Femur (tissue), 1 donor: ENCODE results near the gene ST6GALNAC5.

Source experiments
- DNase-seq: peaks from one replicate; pipeline ENCODE4 v3.0.0-alpha.2; 2017

The ST6GALNAC5 gene

DNA sequence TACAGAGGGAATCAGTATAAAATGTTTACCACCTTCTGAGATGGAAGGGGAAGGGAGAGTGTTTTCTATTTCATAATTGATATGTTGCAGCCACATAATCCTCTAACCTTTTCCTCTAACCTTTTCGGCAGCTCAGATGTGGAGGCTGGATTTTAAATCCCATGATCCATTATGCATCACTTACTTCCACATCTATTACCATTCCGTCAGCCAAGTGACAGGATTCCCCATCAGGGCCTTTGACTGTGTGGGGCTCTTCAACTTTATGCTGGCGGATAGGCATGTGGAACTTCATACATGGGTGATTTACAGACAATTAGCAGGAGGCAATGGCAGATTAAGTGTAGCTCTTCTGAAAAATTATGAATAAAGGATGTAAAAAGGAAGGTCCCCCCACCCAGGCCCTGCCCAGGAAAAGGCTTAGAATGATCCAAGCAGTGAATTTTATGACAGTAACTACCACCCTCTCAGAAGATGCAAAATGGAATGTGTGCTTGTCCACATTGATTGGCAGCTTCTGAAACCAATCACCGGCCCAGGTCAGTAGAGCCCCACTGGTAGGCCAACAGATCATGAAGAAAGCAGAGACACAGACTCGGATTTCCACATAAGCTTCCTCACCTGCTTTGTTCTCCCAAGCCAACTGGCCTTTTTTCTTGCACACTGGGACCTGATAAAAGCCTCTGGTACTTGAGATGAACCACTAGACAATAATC lies 147.0 kb downstream of the ST6GALNAC5 start:
- DNase-seq = no peak

DNA sequence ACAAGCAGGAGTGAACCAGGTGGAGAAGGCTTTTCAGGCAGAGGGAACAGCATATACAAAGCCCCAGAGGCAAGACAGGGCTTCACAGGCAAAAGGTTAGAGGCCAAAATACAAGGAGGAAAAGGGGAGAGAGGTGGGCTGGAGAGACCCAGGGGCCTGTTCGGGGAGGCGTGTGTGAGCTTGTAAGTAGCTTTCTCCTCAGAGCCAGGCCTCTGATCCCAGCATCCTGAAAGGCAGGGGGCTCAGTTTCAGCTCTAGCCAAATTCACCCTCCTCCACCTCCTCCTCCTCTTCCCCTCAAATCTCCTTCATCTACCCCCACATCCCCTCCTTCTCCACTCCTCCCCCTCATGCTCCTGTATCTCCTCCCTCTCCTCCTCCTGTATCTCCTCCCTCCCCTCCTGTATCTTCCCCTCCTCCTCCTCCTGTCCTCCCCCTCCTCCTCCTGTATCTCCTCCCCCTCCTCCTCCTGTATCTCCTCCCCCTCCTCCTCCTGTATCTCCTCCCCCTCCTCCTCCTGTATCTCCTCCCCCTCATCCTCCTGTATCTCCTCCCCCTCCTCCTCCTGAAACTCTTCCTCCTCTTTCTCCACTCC lies 148.6 kb downstream of the ST6GALNAC5 start:
- DNase-seq = no peak

DNA sequence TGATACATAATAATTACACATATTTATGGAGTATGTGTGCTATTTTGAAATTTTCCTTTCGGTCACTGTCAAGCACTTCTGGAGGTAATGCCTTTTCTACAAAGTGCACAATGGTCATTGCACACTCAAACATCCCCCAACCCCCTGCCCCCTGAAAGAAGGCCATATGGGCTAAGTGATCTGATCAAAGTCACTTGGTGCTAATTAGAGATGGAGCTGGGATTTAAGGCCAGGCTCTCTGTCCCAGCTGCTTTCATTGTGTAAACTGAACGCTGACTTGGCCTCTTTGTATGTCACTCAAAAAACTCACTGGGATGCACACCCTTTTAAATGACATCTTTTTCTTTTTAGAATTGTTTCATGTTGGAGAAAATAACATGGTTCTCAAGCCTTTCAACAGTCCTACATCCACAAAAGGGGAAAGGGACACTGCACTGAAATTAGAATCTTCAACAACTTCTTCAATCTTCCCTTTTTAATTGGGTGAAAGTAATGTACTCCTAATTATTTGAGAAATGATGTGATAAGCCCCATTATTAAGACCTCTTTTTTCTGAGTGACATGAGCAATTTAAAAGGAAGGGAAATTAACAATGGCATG lies 149.2 kb downstream of the ST6GALNAC5 start:
- no peak for DNase-seq

DNA sequence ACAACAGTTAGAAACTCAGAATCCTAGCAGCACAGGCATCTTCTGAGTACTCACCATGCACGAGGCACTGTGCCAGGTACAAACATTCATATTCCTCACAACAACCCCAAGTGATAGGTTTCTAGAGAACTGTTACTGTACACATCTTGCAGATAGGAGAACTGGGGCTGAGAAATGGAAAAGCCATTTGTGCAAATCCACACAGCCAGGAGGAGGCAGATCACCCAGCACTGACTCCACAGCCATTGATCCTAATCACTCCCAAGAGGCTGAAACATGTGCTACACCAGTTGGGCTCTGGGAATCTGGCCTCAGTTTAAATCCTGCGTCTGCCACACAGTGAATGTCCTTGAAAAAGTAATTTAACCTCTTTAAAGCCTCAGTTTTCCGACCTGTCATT lies 151.0 kb downstream of the ST6GALNAC5 start:
- no peak for DNase-seq

DNA sequence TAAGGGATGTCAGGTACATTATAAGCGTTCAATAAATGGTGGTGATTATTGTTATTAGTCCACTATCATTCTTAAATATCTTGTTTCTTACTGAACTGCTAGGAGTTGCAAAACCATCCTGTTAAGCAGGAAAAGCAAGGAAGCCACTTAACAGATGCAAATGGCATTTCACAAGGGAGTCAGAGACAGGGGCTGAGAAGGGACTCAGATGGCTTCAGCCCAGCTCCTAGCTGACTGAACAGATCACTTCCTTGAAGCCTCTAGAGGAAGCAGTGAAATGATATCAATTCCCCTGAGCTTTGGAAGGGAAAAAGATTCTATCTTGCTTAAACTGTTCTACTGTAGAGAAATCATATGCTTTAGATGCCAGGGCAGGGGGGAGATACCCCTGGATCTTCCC lies 151.5 kb downstream of the ST6GALNAC5 start:
- no peak for DNase-seq

DNA sequence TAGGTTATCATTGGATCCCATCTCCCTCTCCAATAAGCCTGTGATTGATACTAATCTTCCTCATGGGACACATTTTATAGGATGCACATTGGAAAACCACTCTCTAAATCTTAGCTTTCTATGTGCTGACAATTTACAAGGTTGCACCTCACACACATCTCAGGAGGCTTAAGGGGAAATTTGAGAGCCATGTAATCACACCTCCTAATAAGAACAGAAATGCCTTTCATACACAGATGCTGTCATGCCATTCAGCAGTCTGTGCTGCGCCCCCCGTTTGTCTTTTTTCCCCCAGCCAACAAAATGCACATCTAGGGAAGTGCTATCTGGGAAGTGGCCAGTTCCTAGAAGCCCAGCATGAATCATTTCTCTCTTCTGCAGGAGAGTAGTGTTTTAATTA lies 154.5 kb downstream of the ST6GALNAC5 start:
- no peak for DNase-seq

DNA sequence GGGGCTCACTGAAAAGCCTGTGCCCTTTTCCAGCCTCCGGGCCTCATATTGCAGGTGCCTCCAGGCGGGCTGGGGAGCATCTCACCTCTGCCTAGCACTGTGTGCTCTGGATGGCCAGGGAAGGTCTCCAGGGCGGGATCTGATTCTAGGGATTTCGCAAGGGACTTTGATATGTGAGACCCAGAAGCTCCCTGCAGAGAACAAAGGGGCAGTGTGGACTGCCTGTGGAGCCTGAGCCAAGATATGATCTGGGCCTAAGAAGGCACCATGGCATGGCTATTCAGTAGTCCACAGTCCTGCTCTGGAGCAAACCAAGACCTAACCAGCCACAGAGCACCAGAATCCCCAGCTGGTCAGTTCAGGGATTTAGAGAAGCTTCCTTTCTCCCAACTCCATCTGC lies 157.2 kb downstream of the ST6GALNAC5 start:
- no peak for DNase-seq

DNA sequence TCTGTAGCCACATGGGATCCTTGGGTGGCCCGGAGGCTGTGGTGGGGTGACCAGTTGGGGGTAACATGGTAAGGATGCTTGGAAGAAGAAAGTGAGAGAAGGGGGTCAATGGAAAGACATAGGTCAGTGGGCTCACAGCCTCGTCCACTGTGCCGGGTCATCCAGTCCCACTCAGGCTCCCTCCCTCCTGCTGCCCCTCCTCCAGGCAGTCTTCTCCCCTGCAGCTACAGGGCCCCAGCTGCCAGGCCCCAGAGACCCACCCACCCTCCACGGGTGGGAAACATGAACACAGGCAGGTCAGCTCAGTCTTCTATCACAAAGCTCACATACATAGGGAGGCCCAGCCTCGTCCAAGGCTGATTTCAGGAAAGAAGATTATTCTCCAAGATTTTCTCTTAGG lies 158.3 kb downstream of the ST6GALNAC5 start:
- DNase-seq = no peak

DNA sequence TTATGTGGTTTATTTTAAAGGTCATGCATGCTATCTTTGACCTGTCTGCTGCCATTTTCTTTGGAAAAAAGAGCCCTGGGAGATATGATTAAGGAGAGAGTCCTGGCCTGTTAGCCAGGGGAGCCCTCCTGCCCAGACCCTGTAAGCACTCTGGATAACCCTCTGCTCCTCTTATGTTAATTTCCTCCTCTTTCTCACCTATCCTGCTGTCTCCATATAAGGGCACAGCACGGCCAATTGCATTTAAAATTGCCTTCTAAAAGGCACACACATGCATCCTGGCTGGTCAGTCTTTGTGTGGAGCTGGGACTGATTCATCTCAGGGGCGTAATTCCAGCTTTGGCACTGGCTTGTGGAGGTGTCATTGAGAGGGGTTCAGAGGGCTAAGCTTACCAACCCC lies 158.9 kb downstream of the ST6GALNAC5 start:
- no peak for DNase-seq

DNA sequence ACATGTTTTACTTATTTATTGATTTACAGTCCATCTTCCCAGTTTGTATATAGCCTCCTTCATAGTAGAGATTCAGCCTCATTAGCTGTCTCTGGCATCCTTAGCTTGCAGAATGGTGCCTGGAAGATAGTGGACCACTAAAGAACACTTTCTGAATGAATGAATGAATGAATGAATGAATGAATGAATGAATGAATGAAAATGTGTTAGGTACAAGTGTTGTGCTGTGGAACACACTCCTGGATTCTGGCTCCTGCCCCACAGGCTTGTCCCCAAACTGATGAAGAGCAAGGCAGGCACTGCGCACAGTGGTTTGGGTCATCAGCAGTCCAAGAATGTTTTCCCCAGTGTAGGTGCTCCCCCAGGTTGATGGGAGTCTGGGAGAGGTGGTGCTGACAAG lies 159.4 kb downstream of the ST6GALNAC5 start:
- DNase-seq = no peak

DNA sequence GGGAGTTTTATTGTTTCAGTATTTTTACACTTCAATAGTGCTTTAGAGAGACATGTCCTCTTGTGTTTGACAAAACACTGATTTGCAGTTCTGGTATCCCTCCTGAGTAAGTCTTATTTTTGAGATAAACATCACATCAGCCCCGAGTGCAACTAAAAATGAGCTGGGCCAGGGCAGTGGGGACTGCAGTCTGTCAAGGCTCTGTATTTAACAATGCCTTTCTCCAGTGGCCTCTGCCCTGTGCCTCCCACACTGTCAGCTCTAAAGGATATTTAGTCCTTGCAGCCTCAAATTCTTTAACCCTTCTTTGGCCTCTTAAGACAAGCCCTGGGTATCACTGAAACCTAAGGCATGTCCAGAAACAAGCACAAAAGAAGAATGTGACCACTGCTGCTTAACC lies 160.6 kb downstream of the ST6GALNAC5 start:
- no peak for DNase-seq

DNA sequence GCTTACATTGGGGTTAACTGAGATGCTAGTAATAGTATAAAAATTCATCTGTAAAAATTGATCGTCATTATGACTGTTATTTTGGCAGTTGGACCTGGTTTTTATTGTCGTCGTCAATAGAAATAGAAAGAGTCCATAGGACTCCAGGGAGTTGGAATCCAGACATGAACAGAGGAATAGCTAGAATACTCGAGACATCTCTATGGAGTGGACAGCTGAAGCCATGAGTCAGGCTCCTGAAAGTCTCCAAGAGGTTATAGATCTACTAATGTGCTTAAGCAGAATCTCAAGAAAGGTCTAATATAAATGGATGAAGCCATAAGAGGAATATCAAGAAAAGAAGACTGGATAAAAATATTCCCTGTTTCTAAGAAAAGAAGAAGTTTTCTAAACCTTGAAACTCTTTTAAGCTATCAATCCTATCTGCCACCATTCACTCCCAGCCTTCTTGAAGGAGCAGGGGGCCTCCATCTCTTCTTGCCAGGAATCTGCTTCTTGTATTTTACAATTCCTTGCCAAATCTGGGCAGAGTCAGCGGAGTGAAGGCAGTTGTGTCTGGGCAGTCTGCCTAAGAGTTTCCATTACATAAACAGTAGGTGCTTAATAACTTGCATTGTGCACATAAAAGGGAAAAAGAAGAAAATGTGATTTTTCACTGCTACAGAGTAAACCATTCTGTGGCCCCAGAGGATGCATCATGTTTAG lies 163.3 kb downstream of the ST6GALNAC5 start:
- DNase-seq = no peak

DNA sequence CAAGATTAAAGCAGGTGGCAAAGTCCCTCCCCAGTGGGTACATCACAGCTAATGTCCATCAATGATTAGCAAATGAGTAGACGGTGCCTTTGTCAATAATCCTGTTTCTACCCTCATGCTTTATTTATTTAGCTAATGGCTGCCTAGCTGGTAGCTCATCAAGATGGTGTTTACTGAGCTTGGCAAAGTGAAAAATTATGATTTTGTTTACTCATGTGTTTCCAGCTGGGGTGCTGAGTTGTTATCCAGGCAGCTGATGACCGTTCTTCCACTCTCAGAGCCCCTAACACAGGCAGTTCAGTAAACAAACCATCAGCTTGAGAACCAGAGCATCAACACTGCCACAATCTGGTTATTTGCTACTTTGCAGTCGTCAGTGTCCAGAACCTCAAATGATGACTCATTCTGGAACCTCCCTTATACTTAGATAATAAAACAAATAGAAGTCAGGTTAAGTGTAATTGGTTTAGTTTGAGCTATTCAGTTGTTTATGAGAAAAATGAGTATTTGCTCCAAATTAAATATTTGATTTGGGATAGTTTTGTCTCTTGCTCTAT lies 163.9 kb downstream of the ST6GALNAC5 start:
- DNase-seq = no peak

DNA sequence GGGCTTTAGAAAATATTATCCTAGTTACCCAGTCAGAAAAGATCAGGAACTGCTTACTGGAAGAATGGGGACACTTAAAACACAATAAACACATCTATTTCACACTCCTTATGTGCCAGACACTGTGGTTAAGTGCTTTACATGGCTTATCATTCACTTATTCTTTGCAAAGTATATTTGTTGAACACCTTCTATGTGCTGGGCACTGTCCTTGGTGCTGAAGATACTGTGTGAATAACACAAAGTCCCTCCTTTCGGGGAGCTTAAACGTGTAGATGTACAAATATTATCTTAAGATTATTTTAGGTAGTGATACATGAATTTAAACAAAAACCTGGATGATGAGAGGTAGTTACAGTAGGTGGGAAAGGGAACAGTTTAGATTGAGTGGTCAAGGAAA lies 169.3 kb downstream of the ST6GALNAC5 start:
- no peak for DNase-seq

DNA sequence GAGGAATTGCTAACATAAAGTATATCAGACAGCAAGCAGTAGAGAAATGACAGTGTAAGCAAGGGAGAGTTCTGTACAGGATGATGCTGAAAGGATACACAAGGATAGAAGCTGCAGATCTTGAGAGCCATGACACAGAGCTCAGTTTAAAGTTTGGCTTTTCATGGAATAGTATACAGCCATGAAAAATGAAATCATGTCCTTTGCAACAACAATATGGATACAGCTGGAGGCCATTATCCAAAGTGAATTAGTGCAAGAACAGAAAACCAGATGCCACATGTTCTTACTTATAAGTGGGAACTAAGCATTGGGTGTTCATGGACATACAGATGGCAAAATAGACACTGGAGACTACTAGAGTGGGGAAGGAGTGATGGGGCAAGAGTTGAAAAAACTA lies 169.8 kb downstream of the ST6GALNAC5 start:
- no peak for DNase-seq

DNA sequence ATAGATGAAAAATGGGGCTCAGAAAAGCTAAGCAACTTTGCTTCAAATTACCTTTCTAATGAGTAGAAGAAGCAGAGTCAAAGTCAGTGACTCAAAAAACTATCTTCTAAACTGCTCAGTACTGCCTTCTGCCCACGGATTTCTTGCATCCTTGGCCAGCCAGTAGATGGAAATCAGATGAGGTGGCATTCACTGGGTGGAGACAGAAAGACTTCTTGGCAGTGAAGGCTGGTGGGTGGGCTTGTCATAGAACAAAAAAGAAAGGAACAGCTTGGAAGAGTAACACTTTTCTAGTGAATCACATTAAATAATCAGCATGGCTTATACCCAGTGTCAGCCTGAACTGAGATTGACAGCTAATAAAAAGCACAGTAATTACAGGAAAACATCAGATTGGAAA lies 170.7 kb downstream of the ST6GALNAC5 start:
- no peak for DNase-seq

DNA sequence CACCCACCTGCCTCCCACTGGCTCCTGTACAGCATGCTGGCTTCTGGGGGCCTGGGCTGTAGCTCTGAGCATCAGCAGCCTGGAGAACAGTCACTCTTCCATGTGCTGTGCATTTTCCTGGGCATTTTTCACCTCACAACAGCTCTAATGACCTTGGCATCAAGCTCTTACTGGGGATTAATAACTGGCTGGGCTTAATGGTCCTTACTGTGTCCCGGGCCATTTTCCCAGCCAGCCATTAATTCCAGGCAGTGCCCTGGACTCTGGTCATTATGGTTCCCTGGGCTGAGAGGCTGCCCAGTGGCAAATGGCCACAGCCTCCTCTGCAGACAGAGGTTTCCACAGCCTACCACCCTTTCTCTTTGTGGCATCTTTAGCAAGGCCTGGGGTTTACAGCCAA lies 171.8 kb downstream of the ST6GALNAC5 start:
- no peak for DNase-seq

DNA sequence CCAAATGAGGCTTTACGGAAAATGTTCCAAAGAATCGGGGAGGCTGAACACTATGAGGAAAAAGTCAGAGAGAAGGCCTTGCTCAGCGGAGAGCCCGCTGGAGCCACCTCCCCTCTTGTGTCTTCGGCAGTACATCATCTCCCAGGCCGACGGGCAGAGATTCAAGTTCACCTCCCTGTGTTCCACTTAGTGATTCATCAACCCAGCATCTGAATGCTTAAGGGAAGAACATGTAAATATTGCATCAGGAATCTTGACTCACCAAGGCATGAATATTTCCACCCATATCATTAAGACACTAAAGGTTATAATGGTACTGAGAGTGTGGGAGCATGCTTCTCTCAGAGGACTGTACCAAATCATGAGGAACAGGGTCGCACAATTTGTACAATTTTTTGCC lies 172.5 kb downstream of the ST6GALNAC5 start:
- no peak for DNase-seq

DNA sequence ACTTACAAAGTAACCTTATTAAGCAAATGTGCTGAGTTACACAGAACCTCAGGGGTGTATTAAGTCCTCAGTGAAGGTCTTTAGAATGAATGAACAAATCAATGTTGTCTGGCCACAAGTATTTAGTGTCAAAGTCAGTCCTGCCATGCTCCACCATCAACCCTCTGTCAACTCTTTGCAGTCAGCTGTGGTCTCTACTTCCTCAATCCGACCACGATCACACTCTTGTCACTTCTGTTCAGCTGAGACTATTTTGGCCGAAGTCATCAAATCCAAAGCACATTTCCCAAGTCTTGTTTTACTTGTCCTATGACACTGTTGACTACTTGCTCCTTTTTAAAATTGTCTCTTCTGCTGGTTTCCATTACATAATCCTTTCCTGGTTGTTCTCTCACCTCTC lies 173.5 kb downstream of the ST6GALNAC5 start:
- DNase-seq = no peak

DNA sequence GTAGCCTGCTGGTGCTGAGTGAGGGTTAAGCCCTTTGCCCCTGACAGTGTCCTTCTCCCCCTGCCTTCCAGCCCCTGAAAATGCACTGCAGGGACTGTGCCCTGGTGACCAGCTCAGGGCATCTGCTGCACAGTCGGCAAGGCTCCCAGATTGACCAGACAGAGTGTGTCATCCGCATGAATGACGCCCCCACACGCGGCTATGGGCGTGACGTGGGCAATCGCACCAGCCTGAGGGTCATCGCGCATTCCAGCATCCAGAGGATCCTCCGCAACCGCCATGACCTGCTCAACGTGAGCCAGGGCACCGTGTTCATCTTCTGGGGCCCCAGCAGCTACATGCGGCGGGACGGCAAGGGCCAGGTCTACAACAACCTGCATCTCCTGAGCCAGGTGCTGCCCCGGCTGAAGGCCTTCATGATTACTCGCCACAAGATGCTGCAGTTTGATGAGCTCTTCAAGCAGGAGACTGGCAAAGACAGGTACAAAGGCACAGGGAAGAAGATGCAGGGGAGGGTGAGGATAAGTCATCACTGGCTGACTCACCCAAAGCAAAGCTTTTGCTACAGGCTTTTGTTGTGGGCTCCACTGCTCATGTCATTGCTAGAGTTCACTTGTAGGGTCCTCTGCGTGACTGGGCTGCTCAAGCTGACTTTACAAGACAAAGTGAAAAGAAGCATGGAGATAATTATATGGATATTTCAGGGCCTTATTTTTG lies 177.0 kb downstream of the ST6GALNAC5 start:
- DNase-seq = no peak

DNA sequence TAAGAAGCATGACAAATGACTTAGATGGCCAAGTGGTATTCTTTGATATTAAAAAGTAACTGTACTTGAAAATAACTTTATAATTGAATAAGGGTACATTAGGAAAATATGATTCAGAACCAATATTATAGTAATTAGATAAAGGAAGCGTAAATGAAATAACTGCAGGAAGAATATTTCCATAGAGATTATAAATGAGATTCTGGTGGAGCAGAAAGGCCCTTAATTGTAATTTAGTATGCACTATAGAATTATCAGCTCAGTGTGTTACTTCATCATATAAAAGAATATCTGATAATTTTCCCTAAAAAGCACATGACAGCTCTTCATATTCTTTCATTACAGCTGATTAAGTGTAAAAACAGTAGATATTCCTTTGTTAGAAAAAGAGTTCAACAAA lies 180.3 kb downstream of the ST6GALNAC5 start:
- DNase-seq = no peak

DNA sequence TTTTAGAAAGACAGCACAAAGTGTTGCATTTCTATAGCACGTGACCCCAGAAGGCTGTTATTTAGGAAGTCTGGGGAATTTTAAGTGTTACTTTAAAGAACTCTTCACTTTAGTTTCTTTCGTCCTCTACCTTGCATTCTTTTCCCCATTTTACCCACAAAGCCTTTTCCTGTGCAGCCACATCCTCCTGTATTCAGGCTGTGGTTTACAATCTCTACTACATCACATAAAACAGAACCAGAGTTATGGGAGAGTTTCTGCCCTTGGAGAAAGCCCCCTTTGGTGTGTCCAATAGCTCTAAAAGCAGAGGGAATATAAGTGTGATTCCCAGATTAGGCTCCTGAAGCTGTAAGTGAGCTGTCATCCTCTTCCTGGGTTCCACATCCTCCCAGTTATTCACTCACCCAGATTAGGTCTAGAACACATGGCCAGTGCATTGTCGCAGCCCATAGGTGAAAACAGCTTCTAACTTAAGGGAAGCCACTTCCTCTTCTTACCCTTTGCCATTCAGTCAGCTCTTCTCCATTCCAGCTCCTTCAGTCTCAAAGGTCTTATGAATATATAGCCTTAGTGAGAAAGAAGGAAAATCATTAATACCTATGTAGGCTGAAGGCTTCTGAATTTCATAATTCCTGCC lies 180.8 kb downstream of the ST6GALNAC5 start:
- no peak for DNase-seq

DNA sequence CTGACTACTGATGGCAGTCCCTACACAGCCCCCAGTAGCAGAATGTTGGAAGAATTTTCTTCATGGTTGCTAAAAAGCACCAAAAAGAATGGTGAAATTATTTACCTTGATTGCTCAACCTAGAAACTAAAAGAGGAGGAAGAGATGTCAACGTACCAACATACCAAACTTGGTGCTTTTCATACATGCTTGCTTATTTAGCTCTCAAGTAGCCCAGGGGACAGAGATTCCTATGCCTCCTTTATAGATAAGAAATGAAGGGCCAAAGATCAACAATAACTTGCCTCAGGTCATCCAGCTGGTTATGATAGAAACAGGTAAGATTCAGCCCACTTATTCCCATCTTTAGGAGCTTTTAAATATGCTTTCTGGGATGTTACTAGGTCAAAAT lies 181.3 kb downstream of the ST6GALNAC5 start:
- DNase-seq = no peak
